Left colon (tissue), 2 donors: Measurements from ENCODE around the gene LDLRAD4. TPM values are rescaled to one million over a fixed set of nuclear protein-coding genes. Genes with fewer than 3 reads are reported as not detected.
A peak's percentile ranks its signal among the peaks of the same experiment; 100 is the strongest.

Source experiments
- ATAC-seq: fragments of 200-7000 bp; cut with Tn5 transposase; one replicate; pipeline ENCODE4 v1.9.1; 2020; ENCODE audit warnings: mild to moderate bottlenecking, moderate library complexity
- DNase-seq, 2 donors: peaks; one replicate each; pipeline ENCODE4 v3.0.0-alpha.2; 2020
- intact Hi-C, 2 donors: fragments of 100-400 bp; cut with DNase I in 1 of 2; cut with micrococcal nuclease in 1 of 2; formaldehyde crosslinking; loops; one replicate each; pipeline versions ENCODE4 v1.11.2 to v1.14.0; 2022; cut with DNase I, micrococcal nuclease
- total RNA-seq, 2 donors: library from RNA; stranded (reverse); fragmentation: NEBNext Ultra II Directional; extraction: Animal tissue kit (Norgen Biotek cat#: 25700); gene quantifications; one replicate each; pipeline ENCODE4 v1.2.1, GENCODE V29; 2021
- donor health status: DM: no; HTN: no; CAD: no.
- donor health status: DM: yes; HTN: yes; CAD: no.

The LDLRAD4 gene
- total RNA-seq, 2 donors from 2014 or later: 33.6 to 49.0 TPM

DNA sequence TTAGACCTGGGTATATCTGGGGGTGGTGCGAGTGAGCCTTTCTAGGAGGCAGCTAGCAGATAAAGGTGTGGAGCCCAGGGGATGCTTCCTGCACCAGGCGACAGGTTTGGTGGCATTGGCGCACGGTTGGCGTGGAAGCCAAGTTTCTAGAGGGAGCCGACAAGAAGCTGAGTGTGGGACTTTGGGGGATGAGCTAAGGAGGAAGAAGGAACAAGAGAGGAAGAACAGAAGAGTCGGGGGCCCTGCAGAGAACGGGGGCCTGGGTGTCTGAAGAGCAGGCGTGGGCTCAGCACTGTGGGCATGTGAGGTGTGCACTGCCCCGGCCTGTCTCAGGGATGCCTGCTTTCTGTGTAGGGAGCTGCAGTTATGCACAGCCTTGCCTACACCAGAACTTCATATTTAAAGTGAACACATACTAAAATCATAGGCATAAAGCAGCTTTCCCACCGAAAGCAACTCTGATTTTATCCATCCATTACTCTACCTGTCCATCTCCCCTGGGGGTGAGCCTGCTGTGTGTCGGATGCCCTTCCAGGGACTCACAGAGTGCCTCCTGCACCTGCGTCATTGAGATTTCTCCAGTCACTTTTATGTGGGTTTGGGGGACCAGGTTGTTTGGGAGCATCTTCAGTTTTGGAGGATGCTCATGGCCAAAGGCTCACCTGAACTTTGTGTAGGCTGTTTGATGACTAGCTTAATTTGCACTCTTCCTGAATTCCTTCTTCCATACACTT is 149.7 kb downstream of the LDLRAD4 start:
- no peak for ATAC-seq
- intact Hi-C loops: no loop called here
- DNase-seq: no peak

DNA sequence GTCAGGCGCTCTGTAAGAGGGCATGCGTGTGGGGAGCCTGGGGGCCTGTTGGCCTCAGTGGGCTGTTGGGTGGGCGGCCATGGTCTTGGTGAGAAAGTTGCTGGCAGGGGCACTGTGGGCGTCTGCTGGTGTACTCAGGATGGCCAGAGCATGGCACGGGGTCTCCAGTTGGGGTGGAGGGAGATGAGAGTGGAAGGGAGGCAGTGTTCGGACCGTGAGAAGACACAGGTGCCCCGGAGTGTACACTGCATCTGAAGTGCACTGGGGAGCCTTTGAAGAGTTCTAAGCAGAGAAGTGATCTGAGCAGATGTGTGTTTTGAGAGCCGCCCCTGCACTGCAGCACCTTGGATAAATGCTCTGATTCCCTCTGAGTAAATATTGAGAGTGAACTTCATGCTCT is 150.8 kb downstream of the LDLRAD4 start:
- ATAC-seq (no peak), DNase-seq (no peak)
- intact Hi-C loops: no loop called here

DNA sequence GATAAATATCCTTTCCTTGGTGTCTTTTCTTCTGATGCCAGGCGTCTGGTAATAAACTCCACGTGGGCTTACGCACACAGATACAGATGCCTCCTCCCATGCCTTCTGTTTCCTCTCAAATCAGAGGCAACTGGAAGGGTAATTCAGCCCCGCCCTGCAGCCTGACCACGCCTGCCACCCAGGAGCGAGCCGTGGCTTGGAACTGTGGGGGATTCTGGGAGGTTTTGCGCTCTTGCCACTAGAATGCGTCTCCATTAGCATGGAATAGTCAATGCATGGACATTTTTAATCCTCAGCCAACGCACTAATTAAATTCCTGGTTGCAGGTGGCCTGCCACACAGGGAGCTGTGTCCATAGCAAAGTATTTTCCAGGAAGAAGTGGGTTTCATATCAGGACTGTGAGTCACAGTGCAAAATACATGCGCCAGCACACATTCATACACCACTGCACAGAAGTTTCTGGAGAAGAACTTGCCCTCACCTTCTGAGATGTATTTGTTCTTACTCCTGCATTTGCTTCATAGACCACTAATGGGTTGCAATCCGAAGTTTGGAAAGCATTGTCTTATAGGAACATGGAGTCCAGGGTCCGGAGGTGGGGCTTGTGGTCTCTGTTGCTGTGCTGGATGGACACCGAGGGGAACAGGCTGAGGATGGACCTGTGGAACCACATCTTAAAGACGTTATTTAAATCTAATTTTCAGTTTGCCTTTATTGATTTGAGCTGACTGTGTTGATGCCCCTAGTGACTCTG is 151.4 kb downstream of the LDLRAD4 start:
- ATAC-seq: peak; percentile 95
- peak; percentile 78 to 84 for DNase-seq
- intact Hi-C loops: no loop called here

DNA sequence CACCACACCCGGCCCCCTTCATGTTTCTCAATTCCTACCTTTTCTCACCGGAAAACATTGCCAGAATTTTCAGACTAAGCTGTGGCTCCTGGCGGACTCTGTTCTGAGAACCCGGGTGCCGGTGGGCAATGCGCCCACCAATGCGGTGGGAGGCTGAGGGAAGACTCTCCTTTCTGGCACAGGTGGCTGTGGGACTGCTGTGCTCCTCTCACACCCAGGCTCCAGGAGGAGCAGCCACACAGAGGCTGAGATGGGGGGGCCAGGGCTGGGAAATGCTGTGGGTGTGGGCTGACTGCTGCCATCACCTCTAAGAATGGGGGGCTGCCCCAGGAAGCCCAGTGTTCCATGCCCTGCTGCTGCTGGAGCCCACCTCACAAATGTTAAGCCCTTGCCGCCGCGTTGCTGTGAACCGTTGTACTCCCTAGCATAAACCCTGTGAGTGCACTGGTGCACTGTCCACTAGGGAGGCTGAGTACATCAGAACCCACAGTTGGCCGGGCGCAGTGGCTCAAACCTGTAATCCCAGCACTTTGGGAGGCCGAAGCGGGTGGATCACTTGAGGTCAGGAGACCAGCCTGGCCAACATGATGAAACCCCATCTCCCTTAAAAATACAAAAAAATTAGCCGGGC is 152.6 kb downstream of the LDLRAD4 start:
- intact Hi-C loops: no loop called here
- ATAC-seq: no peak
- no peak for DNase-seq

DNA sequence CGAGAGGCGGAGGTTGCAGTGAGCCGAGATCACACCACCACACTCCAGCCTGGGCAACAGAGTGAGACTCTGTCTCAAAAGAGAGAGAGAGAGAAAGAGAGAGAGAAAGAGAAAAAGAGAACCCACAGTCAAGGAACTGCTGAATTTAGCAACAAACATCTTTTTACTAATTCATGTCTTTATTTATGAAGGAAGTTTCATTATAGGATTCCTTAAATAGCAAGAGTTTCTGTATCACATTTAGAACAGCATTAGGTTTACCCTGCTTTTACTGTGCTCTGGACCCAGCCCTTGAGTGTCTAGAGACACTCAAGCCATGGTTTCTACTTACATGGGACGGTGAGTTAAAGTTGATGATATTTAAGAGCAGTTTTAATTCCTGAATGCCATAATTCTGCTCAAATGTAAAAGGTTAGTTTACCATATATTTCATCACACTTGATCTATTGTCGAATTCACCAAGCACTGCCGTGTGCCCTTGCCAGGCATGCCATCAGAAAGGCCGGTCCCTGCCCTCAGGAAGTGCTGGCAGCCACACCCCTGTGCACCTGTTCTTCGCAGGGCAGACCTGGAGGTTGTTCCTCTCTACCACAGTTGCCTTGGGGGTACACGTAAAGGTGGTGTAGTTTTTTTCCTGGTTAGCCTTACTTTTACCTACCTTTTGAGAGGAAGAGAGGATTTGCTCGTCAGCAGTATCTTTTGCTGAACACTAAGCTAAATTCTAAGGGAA is 153.3 kb downstream of the LDLRAD4 start:
- intact Hi-C loops: no loop called here
- ATAC-seq (peak; percentile 69), DNase-seq (peak; percentile 67 to 75)

DNA sequence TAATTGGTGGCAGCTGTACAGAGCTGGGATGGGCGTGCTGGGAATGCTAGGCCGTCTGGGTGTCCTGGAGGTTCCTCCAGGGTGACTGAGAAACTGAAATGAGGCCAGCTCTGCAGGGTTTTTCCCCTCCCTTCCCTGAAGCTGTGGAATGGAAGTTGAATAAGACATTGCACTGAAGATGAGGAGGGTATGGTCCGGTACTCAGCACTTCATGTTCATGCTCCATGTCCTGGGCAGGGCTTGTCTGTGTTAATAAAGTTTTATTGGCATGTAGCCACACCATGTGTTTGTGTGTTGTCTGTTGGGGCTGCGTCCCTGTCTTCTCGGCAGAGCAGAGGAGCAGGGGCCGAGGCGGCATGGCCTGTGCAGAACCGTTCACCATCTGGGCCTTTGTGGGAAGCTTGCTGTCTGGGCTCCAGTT is 154.0 kb downstream of the LDLRAD4 start:
- DNase-seq: no peak
- intact Hi-C loops: no loop called here
- ATAC-seq: no peak

DNA sequence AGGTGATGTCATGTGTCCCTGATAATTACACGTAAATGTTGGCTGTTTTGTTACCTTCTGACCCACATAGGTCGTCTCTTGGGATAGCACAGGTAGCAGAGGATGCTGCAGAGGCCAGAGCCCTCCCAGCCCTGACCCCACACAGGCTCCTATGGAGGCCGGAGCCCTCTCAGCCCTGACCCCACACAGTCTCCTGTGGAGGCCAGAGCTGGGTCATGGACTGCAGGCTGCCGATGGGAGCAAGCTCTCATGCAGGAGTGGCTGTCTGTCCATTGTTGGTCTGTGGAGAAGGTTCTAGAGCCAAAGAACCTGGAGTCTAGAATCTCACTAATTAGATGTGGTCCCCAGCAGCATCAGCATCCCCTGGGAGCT is 155.5 kb downstream of the LDLRAD4 start:
- no peak for ATAC-seq
- intact Hi-C loops: no loop called here
- DNase-seq: no peak

DNA sequence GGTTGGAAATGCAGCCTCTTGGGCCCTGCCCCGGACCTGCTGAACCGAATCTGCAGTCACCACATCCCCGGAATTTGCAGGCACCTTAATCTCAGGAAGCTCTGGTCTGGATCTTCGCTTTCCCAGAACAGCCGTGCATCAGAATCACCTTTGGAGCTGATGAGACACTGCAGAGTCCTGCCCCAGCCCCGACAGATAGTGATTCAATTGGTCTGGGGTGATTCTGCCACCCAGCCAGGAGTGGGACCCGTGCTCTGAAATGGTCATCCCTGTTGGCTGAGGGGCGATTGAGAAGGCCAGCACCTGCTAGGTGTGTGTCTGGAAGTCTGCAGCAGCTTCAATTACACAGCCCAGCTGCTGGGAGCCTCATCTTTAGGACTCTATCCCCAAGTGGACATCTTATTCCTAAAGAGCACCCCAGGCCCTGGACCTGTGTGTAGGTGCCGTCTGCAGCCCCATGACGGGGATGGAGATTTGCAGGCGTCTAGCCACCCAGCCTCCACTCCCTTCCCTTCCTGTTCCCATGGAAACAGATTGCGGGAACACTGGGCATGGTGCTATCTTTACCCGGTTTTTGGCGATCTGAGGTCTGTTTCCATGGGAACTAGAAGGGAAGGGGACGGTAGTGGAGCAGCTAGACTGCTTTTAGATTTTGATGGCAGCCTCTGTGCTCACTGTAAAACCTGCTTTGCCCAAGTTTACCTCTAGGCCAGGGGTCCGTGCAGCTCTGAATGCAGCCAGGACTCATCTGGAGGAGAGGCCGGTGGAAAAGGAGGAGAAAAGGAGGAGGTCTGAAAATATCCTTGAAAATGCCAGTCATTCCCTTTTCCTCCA is 156.1 kb downstream of the LDLRAD4 start:
- ATAC-seq: no peak
- intact Hi-C loops: no loop called here
- DNase-seq: no peak

DNA sequence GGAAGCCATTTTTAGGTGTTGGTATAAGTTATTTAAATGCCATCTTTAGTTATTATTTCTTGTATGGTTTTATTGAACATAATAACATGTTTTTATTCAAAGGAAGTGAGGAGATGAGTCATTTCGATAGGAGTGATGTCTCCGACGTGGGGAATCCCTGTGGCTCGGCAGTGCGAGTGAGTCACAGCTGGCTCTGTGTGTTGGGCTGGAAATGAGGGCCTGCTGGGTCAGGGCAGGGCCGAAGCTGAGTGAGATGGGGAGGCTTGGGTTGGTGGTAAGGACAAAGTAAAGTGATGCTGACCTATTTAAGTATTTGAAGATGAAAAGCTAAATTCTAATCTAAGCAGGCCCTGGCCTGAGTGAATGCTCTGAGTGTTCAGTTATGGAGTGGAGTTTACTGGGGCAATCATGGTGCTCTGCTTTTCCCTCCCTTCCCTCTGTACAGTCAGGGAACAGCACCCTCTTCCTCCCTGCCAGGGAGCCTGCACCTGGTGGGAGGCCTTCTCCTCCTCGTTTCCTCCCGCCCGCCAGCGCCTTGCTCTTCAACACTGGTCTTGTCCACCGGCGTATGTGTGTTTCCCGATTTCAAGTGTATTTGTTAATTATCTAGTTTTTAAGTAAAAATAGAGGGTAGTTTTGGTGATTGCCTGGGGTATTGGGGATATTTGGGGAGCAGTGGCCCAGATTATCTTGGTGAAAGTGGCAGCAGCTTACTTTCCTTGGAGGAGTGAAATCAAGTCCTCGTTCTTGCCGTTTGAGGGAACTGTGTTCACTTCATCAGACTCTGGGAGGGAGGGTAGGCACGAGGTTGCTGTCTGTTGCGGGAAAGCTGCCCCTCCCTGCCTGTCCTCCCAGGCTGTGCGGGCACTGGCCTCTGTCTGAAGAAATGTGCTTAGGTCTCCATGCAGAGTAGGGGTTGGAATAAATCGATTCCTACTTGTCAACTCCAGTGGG is 157.0 kb downstream of the LDLRAD4 start:
- DNase-seq (peak in 1 of 2 donors; percentile 57), ATAC-seq (no peak)
- intact Hi-C loops: no loop called here

DNA sequence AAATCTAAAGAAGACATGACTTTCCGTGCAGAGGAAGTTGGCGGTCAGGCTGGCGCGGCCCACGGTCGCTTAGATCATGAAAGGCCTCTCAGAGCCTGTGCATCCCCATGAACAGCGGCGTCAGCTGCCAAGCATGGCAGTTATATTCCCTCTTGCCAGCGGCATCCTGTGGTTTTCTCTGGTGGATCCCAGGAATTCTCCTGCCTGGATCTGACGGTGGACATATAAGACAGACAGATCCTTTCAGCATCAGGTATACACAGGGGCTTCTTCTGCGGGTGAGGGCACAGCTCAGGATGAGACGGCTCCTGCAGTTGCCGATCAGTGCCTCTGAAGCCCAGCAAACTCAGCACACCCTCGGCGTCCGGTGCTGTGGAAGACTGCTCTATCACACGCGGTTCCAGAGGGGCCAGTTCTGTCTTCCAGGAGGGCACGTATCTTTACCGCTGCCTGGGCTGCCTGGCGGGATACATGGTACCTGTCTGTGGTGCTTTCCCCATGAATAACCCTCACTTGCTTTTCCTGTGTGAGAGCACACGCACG is 157.8 kb downstream of the LDLRAD4 start:
- intact Hi-C loops: no loop called here
- DNase-seq (no peak), ATAC-seq (no peak)

DNA sequence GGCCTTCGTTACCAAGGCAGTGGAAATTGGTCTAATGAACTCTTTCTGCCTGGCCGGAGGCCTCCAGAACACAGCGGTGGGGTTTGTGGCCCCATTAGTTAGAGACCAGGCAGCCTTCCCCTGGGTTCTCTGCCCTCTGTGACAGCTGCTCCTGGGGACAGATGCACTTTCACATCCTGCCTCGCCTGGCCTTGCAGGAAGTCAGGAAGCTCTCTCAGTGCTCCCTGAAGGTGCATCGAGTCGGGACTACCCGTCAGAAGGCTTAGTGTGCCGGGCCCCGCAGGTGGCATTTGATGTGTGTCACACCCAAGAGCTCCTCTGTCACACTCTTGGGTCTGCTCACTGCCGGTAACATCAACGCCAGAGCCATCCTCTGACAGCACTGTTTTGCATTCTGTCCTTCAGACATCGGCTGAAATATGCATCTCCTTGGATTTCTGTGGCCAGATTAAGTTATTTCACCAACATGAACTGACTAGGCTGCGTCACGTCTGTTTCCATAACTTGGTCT is 158.3 kb downstream of the LDLRAD4 start:
- ATAC-seq: no peak
- intact Hi-C loops: no loop called here

DNA sequence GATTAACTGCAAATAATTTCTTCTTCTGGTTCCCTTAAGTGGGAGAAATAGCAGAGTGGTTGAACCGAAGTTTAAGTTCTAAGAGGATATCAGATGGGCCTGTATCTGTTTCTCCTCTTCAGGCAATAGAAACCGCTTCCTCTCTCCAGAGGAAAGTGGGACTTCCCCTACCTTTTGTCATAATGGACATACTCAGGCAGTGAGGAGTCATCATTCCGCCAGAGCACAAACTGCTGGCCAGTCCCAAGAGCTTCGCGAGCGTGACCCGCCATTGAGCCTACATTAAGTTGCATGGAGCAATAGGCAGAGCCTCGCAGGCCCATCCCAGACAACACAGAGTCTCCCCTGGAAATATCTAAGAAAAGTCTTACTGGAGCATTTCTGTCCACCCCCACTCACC is 158.9 kb downstream of the LDLRAD4 start:
- intact Hi-C loops: no loop called here
- ATAC-seq: no peak
- DNase-seq: no peak

More for the DNA sequence above, 158.3 kb downstream of the LDLRAD4 start:
- DNase-seq: no peak

DNA sequence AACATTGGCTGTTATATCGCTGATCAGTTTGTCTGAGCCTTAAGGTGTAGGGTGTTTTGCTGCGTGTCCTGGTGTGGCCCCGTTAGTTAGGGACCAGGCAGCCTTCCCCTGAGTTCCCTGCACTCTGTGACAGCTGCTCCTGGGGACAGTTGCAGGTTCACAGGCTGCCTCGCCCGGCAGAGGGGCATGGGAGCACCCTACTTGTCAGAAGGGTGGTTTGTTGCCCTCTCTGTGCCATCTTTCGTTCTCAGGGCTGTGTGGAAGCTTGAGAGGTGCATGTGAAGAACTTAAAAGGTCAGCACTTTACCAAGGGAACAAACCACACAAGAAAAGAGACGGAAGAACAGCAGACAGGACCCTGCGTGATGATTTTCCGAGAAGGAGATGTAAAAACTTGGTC is 159.6 kb downstream of the LDLRAD4 start:
- DNase-seq (no peak), ATAC-seq (no peak)
- intact Hi-C loops: no loop called here

DNA sequence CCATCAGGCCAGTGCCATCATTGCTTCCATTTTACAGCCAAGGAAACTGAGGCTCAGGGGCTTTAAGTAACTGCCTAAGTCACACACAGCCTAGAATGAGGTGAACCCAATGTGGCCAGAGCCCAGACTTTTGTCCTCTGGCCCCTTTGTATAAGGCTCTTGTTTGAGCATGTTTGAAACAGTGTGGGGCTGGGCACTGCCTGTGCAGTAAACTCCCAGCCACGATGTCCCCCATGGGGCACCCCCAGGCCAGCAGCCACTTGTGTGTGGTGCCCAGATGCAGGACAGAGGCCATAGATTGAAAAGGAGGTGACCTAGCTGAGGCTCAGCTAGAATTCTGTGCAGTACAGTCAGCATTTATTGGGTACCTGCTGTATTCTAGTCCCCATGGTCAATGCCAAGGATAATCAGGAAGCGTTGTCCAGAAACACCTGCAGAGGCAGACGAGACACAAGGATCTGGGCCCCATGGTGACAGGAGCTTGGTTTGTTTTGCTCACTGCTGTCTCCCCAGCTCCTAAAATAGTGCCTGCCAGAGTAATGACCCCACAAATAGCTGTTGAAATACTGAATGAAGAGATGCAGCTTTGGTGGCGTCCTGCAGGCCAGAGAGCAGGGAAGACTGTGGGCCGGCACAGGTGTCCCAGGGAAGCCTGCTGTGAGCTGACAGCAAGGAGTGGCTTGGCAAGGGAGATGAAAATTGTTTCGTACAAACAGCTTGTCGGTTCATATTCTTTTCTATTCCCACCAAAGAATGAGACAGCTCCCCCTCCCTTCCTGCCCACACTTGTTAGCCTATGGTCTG is 160.7 kb downstream of the LDLRAD4 start:
- peak in 1 of 2 donors; percentile 23 for DNase-seq
- ATAC-seq: peak; percentile 45
- intact Hi-C loops: no loop called here

DNA sequence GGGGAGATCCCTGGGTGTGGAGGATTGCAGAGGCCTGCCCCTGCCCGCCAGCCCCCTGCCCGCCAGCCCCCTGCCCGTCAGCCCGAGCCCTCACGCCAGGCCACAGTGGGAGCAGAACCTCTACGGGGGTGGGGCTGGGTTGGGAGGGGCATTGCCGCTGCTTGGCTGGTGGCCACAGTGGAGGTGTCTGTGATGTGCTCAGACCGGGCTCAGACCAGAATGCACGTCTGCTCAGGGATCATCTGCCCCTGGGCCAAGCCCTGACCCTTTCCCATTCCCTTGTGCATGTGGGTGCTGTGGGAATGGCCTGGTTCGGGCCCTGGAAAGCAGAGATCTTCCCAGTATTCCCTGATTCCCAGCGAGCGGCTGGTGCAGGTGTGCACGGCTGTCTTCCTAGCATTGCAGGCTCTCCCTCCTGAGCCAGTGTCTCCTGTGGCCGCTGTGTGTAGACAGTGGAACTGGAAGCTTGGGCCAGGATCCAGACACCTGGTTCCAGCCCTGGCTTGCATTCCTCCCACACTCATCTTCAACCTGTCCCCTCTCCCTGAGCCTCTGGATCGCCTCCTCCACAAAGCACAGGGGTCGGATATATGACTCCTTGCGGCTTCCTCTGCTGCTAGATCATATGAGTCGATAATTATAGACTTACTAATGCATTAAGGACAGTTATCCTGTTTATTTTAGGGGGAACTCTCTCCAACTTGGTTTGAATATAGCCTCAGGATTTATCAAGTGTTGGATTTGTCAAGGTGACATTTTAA is 161.6 kb downstream of the LDLRAD4 start:
- intact Hi-C loops: no loop called here
- DNase-seq (peak in 1 of 2 donors; percentile 20), ATAC-seq (peak; percentile 22)

DNA sequence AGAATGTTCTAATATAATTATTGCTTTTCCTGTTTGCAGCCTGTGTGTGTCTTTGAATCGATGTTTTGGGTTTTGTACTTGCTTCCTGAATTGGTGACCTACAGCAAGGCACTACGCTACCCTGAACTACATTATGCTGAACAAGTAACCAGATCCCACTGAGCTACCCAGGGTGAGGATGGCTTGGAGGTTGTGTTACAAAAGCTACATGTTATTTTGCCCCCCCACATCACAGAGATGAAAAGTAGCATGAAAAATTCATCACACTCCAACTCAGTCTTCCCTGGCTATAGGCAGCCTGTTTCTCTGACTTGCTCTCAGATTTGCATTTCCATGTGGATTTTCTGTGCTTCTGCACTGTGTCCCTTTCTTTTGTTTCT is 162.1 kb downstream of the LDLRAD4 start:
- ATAC-seq: no peak
- no peak for DNase-seq
- intact Hi-C loops: no loop called here
